ENCODE measurements around the gene SKOR1. TPM values are rescaled to one million over a fixed set of nuclear protein-coding genes. Genes with fewer than 3 reads are reported as not detected.
A peak's percentile ranks its signal among the peaks of the same experiment; 100 is the strongest.

Gene SKOR1, protein sequence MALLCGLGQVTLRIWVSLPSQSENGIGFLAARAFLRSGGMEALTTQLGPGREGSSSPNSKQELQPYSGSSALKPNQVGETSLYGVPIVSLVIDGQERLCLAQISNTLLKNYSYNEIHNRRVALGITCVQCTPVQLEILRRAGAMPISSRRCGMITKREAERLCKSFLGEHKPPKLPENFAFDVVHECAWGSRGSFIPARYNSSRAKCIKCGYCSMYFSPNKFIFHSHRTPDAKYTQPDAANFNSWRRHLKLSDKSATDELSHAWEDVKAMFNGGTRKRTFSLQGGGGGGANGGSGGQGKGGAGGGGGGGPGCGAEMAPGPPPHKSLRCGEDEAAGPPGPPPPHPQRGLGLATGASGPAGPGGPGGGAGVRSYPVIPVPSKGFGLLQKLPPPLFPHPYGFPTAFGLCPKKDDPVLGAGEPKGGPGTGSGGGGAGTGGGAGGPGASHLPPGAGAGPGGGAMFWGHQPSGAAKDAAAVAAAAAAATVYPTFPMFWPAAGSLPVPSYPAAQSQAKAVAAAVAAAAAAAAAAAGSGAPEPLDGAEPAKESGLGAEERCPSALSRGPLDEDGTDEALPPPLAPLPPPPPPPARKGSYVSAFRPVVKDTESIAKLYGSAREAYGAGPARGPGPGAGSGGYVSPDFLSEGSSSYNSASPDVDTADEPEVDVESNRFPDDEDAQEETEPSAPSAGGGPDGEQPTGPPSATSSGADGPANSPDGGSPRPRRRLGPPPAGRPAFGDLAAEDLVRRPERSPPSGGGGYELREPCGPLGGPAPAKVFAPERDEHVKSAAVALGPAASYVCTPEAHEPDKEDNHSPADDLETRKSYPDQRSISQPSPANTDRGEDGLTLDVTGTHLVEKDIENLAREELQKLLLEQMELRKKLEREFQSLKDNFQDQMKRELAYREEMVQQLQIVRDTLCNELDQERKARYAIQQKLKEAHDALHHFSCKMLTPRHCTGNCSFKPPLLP
- total RNA-seq, result under 1 TPM; 0.17 to 0.28 (median 0.20) TPM
- polyA plus RNA-seq, result 0.11 TPM
- long read RNA-seq, donor 1, result 0 reads
- long read RNA-seq, donor 2, result 0 reads
- long read RNA-seq, donor 3, result 0 reads
- long read RNA-seq, donor 4, result 0 reads

DNA sequence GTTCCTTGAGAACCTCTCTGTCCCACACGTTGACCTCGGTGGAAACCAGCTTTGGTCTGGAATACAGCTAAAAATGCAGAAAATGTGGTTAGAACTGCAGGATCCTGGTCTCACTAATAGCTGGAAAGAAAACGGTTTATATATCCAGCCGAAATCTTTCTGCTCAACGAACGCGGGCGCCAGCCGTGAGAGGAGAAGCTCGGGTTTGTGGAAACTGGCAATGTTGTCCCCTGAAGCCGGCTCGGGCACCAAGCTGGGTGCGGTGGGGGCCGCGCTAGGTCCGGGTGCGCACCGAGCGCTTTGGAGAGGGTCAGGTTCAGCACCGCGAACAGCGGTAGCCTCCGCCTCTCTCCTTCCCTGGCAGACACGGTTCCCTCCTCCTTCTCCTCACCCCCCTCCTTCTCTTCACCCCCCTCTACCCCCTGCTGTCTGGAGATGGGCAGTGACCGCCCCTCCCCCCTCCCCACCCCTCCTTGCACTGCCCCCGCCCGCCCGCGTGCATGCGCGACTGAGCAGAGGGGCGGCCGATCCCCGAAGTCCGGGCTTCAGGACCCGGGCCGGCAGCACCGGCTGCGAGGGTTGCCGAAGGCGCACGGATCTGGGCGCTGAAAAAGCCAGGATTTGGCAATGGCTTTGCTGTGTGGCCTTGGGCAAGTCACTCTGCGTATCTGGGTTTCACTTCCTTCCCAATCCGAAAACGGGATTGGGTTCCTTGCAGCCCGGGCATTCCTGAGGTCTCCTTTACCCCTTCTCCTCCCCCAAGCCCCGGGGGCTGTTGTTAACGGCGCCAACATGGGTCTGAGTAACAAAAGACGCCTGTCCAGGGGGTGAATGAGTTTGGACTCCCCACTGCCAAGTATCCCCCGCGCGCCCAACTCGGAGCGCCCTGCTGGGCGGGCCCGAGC lies at the start of gene SKOR1:
Gene SKOR1 (plus strand): TSS at position 534 of the 905 bp plus-strand sequence. CDS start 94 bp downstream, at position 628.
- Histone ChIP-seq H3K4me3 (ENCODE audit: low read length) (peak within 1 kb of the TSS; percentile 27), H3K9me3 (ENCODE audit: control insufficient read depth, low read length) (no peaks in the 10 kb centered on the region), H3K27ac (ENCODE audit: low read length) (no peak within 1 kb of the TSS), H3K4me1 (ENCODE audit: control insufficient read depth, insufficient read depth, low read length) (peaks cover 6% of the 10 kb centered on the region), H3K27me3 (ENCODE audit: control insufficient read depth, insufficient read depth) (no peaks in the 10 kb centered on the region)
- ATAC-seq (peak; percentile 25), DNase-seq (peak in 1 of 3 donors; percentile 53)
- intact Hi-C loops (cut with DNase I), result no loop called here
- WGBS, result 3% methylated on average over 58 of the region's 58 CpGs

DNA sequence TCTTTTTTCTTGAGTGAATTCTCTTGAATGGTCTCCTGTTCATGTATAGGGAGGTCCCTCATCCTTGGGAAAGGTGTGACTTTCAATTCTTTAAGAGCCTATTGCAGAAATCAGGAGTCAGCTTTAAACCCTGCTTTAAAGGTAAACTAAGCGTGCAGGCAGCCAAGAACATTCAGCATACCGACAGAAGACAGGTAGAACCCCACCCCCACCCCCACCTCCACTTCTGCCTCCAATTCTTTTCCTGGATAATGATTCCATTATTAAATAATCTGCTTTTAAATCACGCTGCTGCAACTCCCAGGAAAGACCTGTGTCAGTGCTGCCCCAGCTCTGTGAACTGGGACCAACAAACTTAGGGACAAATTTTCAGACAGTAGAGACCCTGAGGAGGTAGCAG lies 49.3 kb upstream of the SKOR1 start:
- no peak overlapping the region for H3K27ac ChIP-seq (ENCODE audit: low read length)
- H3K27me3 ChIP-seq (ENCODE audit: control insufficient read depth, insufficient read depth), result no peaks in the 10 kb centered on the region
- no peak for ATAC-seq
- intact Hi-C loops (cut with DNase I), result no loop called here
- H3K4me1 ChIP-seq (ENCODE audit: control insufficient read depth, insufficient read depth, low read length), result no peaks in the 10 kb centered on the region
- no peak for DNase-seq
- WGBS, result 96% methylated on average over 3 of the region's 3 CpGs
- H3K9me3 ChIP-seq (ENCODE audit: control insufficient read depth, low read length), result no peaks in the 10 kb centered on the region
- H3K4me3 ChIP-seq (ENCODE audit: low read length), result no peak overlapping the region

DNA sequence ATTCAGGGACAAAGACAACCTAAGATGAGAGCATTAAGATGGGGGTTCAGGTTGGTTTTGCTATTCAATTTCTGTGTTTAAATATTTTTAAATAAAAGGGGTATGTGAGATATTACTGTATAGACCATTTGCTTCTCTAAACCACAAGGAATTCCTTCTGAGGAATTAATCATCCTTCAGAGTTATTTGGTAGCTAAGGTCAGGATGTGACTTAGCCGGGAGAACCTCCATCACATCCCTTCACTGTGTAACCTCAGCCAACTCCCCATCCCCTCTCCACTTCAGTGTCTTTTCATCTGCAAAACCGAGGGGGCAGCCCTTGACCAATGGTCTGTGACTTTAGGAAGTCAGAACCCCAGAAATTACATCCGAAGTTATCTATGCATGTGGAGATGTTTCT lies 48.7 kb upstream of the SKOR1 start:
- no peak for DNase-seq
- no peaks in the 10 kb centered on the region for H3K27me3 ChIP-seq (ENCODE audit: control insufficient read depth, insufficient read depth)
- H3K4me3 ChIP-seq (ENCODE audit: low read length), result no peak overlapping the region

DNA sequence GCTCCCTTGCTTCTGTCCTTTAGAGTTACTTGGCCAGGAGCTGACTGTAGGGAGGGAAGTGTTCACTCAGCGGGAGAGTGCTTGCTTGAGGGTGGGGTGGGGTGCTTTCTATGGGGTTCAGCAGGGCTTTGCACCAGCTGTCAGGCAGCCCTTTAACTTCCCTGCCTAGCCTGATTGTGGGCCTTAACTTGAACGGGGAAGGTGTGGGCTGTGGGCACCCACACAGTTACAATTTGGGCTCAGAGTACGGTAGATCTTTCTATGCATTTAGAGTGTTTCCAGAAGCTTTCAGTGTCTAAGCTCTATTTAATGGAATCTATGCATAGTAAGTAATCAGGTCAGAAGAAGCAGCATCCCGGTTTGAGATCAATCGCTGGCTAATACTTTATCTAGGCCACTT lies 48.2 kb upstream of the SKOR1 start:
- Histone ChIP-seq H3K4me1 (ENCODE audit: control insufficient read depth, insufficient read depth, low read length) (no peaks in the 10 kb centered on the region), H3K4me3 (ENCODE audit: low read length) (no peak overlapping the region), H3K9me3 (ENCODE audit: control insufficient read depth, low read length) (no peaks in the 10 kb centered on the region), H3K27ac (ENCODE audit: low read length) (no peak overlapping the region), H3K27me3 (ENCODE audit: control insufficient read depth, insufficient read depth) (no peaks in the 10 kb centered on the region)
- ATAC-seq, result no peak
- intact Hi-C loops (cut with DNase I), result no loop called here
- 87% methylated on average over 5 of the region's 5 CpGs for WGBS
- DNase-seq, result peak in 1 of 3 donors; percentile 16

More for the DNA sequence above, 48.7 kb upstream of the SKOR1 start:
- intact Hi-C loops (cut with DNase I), result no loop called here
- no peak overlapping the region for H3K27ac ChIP-seq (ENCODE audit: low read length)
- no peaks in the 10 kb centered on the region for H3K9me3 ChIP-seq (ENCODE audit: control insufficient read depth, low read length)
- H3K4me1 ChIP-seq (ENCODE audit: control insufficient read depth, insufficient read depth, low read length), result no peaks in the 10 kb centered on the region
- no peak for ATAC-seq
- 82% methylated on average over 3 of the region's 3 CpGs for WGBS

DNA sequence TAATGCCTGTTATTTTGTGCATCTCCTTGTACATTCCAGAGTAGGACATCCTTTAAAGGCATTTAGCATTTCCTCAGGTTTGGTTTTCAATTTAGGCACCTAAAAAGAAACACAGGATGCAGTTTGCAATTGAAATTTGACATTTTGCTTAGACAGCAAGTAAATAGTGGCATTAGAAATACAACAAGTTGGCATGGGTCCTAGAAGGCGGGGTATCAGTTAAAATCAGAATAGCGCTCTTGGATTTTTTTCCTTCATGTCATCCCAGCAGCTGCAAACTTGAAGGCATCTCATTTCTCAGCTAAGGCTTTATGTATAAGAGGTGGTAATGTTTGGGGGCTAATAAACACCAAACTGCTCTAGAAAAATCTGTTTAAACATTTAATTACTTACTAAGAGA lies 47.5 kb upstream of the SKOR1 start:
- no peaks in the 10 kb centered on the region for H3K27me3 ChIP-seq (ENCODE audit: control insufficient read depth, insufficient read depth)
- intact Hi-C loops (cut with DNase I), result no loop called here
- no peak for DNase-seq
- no peaks in the 10 kb centered on the region for H3K4me1 ChIP-seq (ENCODE audit: control insufficient read depth, insufficient read depth, low read length)
- WGBS, result 75% methylated on average over 2 of the region's 2 CpGs
- H3K27ac ChIP-seq (ENCODE audit: low read length), result no peak overlapping the region
- no peaks in the 10 kb centered on the region for H3K9me3 ChIP-seq (ENCODE audit: control insufficient read depth, low read length)
- no peak for ATAC-seq
- no peak overlapping the region for H3K4me3 ChIP-seq (ENCODE audit: low read length)

DNA sequence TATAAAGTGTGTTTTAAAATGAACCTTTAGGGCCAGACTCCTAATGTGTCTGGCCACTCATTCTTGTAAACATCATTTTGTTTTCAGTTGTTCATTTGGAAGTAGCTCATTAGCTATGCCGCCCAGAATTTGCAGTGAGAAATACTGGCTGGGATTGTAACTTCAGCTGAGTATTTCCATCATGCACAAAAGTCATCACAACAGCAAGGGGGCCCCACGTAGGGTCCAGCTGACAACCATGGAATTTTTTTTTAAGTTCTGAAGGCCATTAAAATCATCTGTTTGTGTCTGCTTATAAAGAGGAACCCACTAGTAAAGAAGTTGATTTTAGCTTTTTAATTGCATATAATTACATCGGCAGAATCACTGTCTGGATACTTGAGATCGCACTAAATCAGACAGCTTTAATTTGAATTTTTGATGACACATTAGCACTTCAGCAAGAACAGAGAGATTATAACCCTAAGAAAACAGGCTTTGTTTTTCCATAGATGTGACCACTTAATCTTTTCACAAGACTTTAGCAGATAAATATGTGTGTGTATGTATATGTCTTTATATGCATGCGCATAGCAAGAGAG lies 46.3 kb upstream of the SKOR1 start:
- WGBS, result 90% methylated on average over 5 of the region's 5 CpGs

DNA sequence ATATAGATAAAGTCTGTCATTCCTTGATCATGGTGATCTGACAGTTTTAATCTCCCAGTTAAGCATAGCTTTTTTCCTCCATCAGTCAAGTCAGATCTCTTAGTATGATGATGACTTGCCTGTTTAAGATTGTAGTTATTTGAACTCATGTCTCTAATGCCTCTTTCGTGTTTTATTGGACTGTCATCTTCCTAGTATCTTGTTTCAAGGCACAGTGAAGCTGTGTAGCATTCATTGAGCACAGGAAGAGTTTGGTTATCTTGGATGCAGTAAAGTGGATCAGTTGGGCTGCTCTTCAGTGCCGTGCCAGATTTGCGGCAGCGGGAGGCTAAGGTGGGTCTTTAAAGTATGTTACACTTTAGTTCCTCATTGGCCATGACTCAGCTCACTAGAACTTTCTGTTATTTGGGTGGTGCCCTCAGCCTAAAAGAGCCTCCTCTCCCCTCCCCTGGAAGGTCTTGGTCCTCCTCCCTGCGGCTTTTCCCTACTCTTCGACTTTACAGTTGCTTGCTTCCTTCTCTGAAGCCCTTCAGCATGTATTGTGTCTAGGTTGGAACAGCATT lies 45.7 kb upstream of the SKOR1 start:
- intact Hi-C loops (cut with DNase I), result no loop called here
- H3K9me3 ChIP-seq (ENCODE audit: control insufficient read depth, low read length), result no peaks in the 10 kb centered on the region
- ATAC-seq (no peak), DNase-seq (no peak)
- no peaks in the 10 kb centered on the region for H3K27me3 ChIP-seq (ENCODE audit: control insufficient read depth, insufficient read depth)
- WGBS, result 89% methylated on average over 6 of the region's 6 CpGs
- H3K27ac ChIP-seq (ENCODE audit: low read length), result no peak overlapping the region
- no peaks in the 10 kb centered on the region for H3K4me1 ChIP-seq (ENCODE audit: control insufficient read depth, insufficient read depth, low read length)
- H3K4me3 ChIP-seq (ENCODE audit: low read length), result no peak overlapping the region

More for the DNA sequence above, 46.3 kb upstream of the SKOR1 start:
- H3K4me3 ChIP-seq (ENCODE audit: low read length), result no peak overlapping the region
- H3K9me3 ChIP-seq (ENCODE audit: control insufficient read depth, low read length), result no peaks in the 10 kb centered on the region
- intact Hi-C loops (cut with DNase I), result no loop called here
- H3K4me1 ChIP-seq (ENCODE audit: control insufficient read depth, insufficient read depth, low read length), result no peaks in the 10 kb centered on the region
- no peak overlapping the region for H3K27ac ChIP-seq (ENCODE audit: low read length)
- no peak for DNase-seq
- no peaks in the 10 kb centered on the region for H3K27me3 ChIP-seq (ENCODE audit: control insufficient read depth, insufficient read depth)
- no peak for ATAC-seq

DNA sequence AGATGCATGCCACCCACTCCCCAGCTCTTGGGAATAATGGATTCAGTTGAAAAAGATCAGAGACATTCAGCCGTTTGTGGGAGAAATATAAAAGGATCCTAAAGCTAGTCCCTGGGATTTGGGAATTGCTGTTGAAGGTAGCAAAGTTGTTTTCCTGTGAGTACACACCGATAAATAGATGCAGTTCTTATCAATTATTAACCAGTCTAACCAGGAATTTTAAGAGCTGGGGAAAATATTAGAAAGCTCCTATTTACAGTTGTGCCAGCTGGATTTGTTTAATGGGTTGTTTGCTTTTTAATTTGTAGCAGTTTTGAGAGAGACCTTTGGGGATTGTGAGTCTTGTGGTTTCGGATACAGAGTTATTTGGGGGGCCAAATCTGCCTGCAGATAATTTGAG lies 44.2 kb upstream of the SKOR1 start:
- no peaks in the 10 kb centered on the region for H3K9me3 ChIP-seq (ENCODE audit: control insufficient read depth, low read length)
- DNase-seq (no peak), ATAC-seq (no peak)
- 84% methylated on average over 3 of the region's 3 CpGs for WGBS
- H3K4me1 ChIP-seq (ENCODE audit: control insufficient read depth, insufficient read depth, low read length), result no peaks in the 10 kb centered on the region
- no peak overlapping the region for H3K4me3 ChIP-seq (ENCODE audit: low read length)
- no peaks in the 10 kb centered on the region for H3K27me3 ChIP-seq (ENCODE audit: control insufficient read depth, insufficient read depth)
- intact Hi-C loops (cut with DNase I), result no loop called here
- H3K27ac ChIP-seq (ENCODE audit: low read length), result no peak overlapping the region

DNA sequence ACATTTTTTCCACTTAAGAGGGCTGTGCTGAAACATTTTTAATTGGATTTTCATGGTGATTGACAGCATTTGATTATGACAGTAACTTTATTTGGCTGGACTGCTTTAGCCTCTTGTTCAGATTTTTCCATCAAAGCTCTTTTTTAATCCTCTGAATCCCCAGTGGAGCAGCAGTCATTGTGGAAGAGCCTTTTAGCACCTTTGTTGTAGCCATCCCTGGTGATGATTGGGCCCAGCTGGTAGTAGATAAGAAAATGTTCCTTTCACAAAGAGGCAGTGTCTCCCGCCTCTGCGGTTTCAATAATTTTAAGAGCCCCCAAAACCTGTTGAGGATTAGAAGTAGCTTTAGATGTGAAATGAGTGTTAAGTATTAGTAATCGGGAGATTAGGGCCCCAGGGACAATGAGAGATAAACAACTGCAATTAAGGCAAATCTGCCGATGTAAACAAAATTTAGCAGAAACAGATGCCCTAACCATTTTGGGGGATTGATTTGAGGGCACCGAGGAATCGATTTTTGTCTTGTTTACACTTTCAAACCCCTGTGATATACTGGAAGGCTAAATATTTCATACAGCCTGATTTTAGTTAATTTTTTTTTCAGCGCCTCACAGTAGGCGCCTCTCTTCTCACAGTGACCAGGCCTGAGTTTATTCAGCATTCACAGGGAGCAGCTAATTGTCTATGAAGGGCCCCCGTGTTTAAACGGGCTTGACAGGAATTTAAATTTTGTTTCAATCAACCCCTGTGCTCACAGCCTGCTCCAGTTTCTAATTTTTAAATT lies 43.2 kb upstream of the SKOR1 start:
- H3K4me3 ChIP-seq (ENCODE audit: low read length), result no peak overlapping the region
- WGBS, result 73% methylated on average over 10 of the region's 10 CpGs
- intact Hi-C loops (cut with DNase I), result no loop called here
- no peaks in the 10 kb centered on the region for H3K27me3 ChIP-seq (ENCODE audit: control insufficient read depth, insufficient read depth)
- DNase-seq, result no peak
- H3K27ac ChIP-seq (ENCODE audit: low read length), result no peak overlapping the region
- no peaks in the 10 kb centered on the region for H3K9me3 ChIP-seq (ENCODE audit: control insufficient read depth, low read length)
- H3K4me1 ChIP-seq (ENCODE audit: control insufficient read depth, insufficient read depth, low read length), result no peaks in the 10 kb centered on the region
- ATAC-seq, result no peak
